HCT116 (cell line): ENCODE data around the gene PEX10.

Experiments
- CTCF ChIP-seq, 3 experiments: fragments of 200-600 bp in 1 of 3; sonication (generic) in 1 of 3; IDR thresholded peaks in 2 of 3; conservative IDR thresholded peaks in 1 of 3; 2 replicates each; pipeline ENCODE4 v1.5.1; 2012 to 2017; ENCODE audit warnings: low read depth in 2 of 3, low read length in 2 of 3, antibody characterized with exemption in 1 of 3, borderline replicate concordance in 1 of 3, control low read depth in 1 of 3, mild to moderate bottlenecking in 1 of 3, mixed read lengths in 1 of 3, mixed run types in 1 of 3, moderate library complexity in 1 of 3; ENCODE audit not compliant: insufficient read depth in 1 of 3
- EGR1 ChIP-seq: IDR thresholded peaks from 2 replicates; pipeline ENCODE4 v1.6.1; 2012; ENCODE audit warnings: low read depth
- EZH2 ChIP-seq: fragments of 200-600 bp; sonication (generic); IDR thresholded peaks from 2 replicates; pipeline ENCODE4 v1.6.1; 2017; ENCODE audit warnings: antibody characterized with exemption, mixed run types
- MAX ChIP-seq: IDR thresholded peaks from 2 replicates; pipeline ENCODE4 v1.6.1; 2012
- POLR2A ChIP-seq: IDR thresholded peaks from 2 replicates; pipeline ENCODE4 v1.7.0; 2011; ENCODE audit warnings: borderline replicate concordance; ENCODE audit not compliant: insufficient read depth, insufficient read length; ENCODE audit errors: extremely low read depth
- POLR2AphosphoS5 ChIP-seq: IDR thresholded peaks from 2 replicates; pipeline ENCODE4 v1.6.1; 2011; ENCODE audit warnings: mild to moderate bottlenecking, low read depth, low read length, moderate library complexity
- RAD21 ChIP-seq: IDR thresholded peaks from 2 replicates; pipeline ENCODE4 v1.6.1; 2012; ENCODE audit warnings: low read depth, mild to moderate bottlenecking
- YY1 ChIP-seq: IDR thresholded peaks from 2 replicates; pipeline ENCODE4 v1.6.1; 2011; ENCODE audit warnings: low read length, low read depth, moderate library complexity, mild to moderate bottlenecking; ENCODE audit not compliant: insufficient replicate concordance; ENCODE audit errors: extremely low read depth
- ZNF274 ChIP-seq: fragments of 200-500 bp; sonication (Bioruptor generic); IDR thresholded peaks from 2 replicates; pipeline ENCODE4 v1.6.1; 2014; ENCODE audit warnings: mild to moderate bottlenecking, low read depth, low read length, inconsistent platforms
- TF ChIP-seq, protein P1 (sequence below): IDR thresholded peaks from 2 replicates; pipeline ENCODE4 v1.6.1; 2012; ENCODE audit warnings: low read depth

DNA sequence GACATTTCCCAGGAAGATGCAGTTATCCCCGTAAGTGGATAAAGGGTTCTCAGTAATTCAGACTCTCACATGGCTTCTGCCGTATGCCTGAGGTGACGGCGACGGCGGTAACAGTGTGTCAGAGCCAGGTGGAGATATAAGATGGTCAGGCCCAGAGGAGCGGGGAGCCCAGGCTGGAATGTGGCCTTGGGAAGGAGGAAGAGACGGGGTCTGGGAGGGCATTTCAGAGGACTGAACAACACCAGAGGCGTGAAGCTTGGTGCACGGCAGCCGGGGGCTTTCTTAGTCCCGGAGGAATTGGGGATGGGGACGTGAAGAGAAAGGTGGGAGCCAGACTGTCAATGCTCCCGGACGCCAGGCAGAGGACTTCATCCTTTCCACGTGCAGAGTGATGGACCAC, 19.7 kb downstream of the PEX10 start:
- TF ChIP-seq CTCF (IDR thresholded peaks at IDR 0.05 in 2 of 3, conservative IDR thresholded peaks at IDR 0.05 in 1 of 3; ENCODE audit: borderline replicate concordance in 1 of 3, insufficient read depth in 1 of 3, low read depth in 2 of 3, low read length in 2 of 3) (no peak), EGR1 (no peak), ZNF274 (no peak), RAD21 (no peak), POLR2AphosphoS5 (no peak), MAX (no peak), POLR2A (no peak), EZH2 (no peak), YY1 (no peak)
- TF ChIP-seq, protein P1, sequence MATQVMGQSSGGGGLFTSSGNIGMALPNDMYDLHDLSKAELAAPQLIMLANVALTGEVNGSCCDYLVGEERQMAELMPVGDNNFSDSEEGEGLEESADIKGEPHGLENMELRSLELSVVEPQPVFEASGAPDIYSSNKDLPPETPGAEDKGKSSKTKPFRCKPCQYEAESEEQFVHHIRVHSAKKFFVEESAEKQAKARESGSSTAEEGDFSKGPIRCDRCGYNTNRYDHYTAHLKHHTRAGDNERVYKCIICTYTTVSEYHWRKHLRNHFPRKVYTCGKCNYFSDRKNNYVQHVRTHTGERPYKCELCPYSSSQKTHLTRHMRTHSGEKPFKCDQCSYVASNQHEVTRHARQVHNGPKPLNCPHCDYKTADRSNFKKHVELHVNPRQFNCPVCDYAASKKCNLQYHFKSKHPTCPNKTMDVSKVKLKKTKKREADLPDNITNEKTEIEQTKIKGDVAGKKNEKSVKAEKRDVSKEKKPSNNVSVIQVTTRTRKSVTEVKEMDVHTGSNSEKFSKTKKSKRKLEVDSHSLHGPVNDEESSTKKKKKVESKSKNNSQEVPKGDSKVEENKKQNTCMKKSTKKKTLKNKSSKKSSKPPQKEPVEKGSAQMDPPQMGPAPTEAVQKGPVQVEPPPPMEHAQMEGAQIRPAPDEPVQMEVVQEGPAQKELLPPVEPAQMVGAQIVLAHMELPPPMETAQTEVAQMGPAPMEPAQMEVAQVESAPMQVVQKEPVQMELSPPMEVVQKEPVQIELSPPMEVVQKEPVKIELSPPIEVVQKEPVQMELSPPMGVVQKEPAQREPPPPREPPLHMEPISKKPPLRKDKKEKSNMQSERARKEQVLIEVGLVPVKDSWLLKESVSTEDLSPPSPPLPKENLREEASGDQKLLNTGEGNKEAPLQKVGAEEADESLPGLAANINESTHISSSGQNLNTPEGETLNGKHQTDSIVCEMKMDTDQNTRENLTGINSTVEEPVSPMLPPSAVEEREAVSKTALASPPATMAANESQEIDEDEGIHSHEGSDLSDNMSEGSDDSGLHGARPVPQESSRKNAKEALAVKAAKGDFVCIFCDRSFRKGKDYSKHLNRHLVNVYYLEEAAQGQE, result no peak
